AG20443 (cell line): ENCODE data around the gene ICE1.
"Not testable (repeated sequence)": the region's sequence is repeated elsewhere in the genome, so short reads cannot be mapped to it uniquely, and the experiment has no call there.

Source experiments
- DNase-seq: peaks from one replicate; pipeline ENCODE4 v3.0.0; 2012; ENCODE audit warnings: low spot score, mixed read lengths

Gene ICE1

GRCh38 chr5:5492087-5492933 is 69.8 kb downstream of the ICE1 start:
- peak; percentile 64 for DNase-seq

- not testable (repeated sequence) for DNase-seq
Observed at GRCh38 chr5:5492934-5493271, 70.4 kb downstream of the ICE1 start.

- peak; percentile 88 for DNase-seq
Observed at GRCh38 chr5:5494489-5495402, 72.3 kb downstream of the ICE1 start.

- DNase-seq = peak; percentile 88
Observed at GRCh38 chr5:5497152-5497788, 74.8 kb downstream of the ICE1 start.

GRCh38 chr5:5499442-5499841 is 77.0 kb downstream of the ICE1 start:
- DNase-seq = no peak

GRCh38 chr5:5504325-5504724 is 81.8 kb downstream of the ICE1 start:
- DNase-seq = no peak

- DNase-seq = no peak
Observed at GRCh38 chr5:5505815-5506214, 83.3 kb downstream of the ICE1 start.

- no peak for DNase-seq
Observed at GRCh38 chr5:5508391-5508790, 85.9 kb downstream of the ICE1 start.

- DNase-seq = no peak
Observed at GRCh38 chr5:5511904-5512416, 89.5 kb downstream of the ICE1 start.

- no peak for DNase-seq
Observed at GRCh38 chr5:5512543-5512942, 90.1 kb downstream of the ICE1 start.

- DNase-seq = not testable (repeated sequence)
Observed at GRCh38 chr5:5520622-5521021, 98.1 kb downstream of the ICE1 start.

GRCh38 chr5:5521029-5521428 is 98.6 kb downstream of the ICE1 start:
- no peak for DNase-seq

GRCh38 chr5:5521478-5521877 is 99.0 kb downstream of the ICE1 start:
- DNase-seq = no peak

- DNase-seq = no peak
Observed at GRCh38 chr5:5522336-5522735, 99.9 kb downstream of the ICE1 start.

- no peak for DNase-seq
Observed at GRCh38 chr5:5523066-5523505, 100.6 kb downstream of the ICE1 start.

- no peak for DNase-seq
Observed at GRCh38 chr5:5524327-5524726, 101.8 kb downstream of the ICE1 start.

- no peak for DNase-seq
Observed at GRCh38 chr5:5531371-5531770, 108.9 kb downstream of the ICE1 start.

- no peak for DNase-seq
Observed at GRCh38 chr5:5532306-5533076, 110.0 kb downstream of the ICE1 start.

GRCh38 chr5:5533927-5534326 is 111.5 kb downstream of the ICE1 start:
- DNase-seq = no peak

- DNase-seq = no peak
Observed at GRCh38 chr5:5534333-5534732, 111.9 kb downstream of the ICE1 start.

- no peak for DNase-seq
Observed at GRCh38 chr5:5536871-5537270, 114.4 kb downstream of the ICE1 start.

- no peak for DNase-seq
Observed at GRCh38 chr5:5537426-5537825, 114.9 kb downstream of the ICE1 start.
